OCI-LY3 (cell line): ENCODE data around the gene PLRG1.

Source experiments
- EZH2phosphoT487 ChIP-seq: fragments of 200-600 bp; shearing (Covaris generic); IDR thresholded peaks from 2 replicates; pipeline ENCODE4 v1.6.1; 2018; ENCODE audit warnings: antibody characterized with exemption, mixed run types, low read depth
- TF ChIP-seq, protein P1 (sequence below): fragments of 200-600, 300-600 bp; sonication (generic); IDR thresholded peaks from 2 replicates; pipeline ENCODE4 v1.5.1; 2014; ENCODE audit warnings: antibody characterized with exemption, low read length, low read depth

DNA sequence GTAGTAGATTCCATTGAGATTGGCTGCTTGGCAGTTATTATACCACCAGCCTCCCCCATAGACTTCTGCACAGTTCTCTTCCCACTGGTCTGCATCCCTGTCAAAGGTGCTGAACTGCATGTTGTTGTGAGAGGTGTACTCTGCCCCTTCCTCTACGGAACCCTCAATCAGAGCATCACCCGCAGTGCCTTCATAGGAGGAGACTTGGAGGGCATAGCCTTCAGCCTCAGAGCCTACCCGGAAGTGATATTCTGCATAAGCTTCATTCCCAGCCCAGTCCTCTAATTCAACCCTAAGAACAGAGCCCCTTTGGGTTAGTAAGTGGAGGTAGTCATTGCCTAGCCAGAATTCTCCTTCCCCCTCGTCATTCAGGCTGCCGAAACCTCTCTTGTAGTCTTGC, 34.1 kb upstream of the PLRG1 start:
- TF ChIP-seq, protein P1, sequence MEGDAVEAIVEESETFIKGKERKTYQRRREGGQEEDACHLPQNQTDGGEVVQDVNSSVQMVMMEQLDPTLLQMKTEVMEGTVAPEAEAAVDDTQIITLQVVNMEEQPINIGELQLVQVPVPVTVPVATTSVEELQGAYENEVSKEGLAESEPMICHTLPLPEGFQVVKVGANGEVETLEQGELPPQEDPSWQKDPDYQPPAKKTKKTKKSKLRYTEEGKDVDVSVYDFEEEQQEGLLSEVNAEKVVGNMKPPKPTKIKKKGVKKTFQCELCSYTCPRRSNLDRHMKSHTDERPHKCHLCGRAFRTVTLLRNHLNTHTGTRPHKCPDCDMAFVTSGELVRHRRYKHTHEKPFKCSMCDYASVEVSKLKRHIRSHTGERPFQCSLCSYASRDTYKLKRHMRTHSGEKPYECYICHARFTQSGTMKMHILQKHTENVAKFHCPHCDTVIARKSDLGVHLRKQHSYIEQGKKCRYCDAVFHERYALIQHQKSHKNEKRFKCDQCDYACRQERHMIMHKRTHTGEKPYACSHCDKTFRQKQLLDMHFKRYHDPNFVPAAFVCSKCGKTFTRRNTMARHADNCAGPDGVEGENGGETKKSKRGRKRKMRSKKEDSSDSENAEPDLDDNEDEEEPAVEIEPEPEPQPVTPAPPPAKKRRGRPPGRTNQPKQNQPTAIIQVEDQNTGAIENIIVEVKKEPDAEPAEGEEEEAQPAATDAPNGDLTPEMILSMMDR = no peak
- no peak for TF ChIP-seq EZH2phosphoT487
